Activated naive CD8-positive, alpha-beta T cell treated with anti-CD3 and anti-CD28 coated beads, Interleukin-2, amount 10 ng/mL, durations not matched to agents 7 days and 5 days (primary cell): ENCODE results near the gene TCF7L2. TPM values are rescaled to one million over a fixed set of nuclear protein-coding genes. Genes with fewer than 3 reads are reported as not detected.

Source experiments
- ATAC-seq: fragments of 150-1000 bp; cut with Tn5 transposase; one replicate; pipeline ENCODE4 v1.10.0; 2021; ENCODE audit warnings: low read depth, moderate library complexity
- POLR2A ChIA-PET: fragments of 350-600 bp; sonication (Branson Sonifier 250); formaldehyde crosslinking; loops from one replicate; lab custom pipeline; 2021; ENCODE audit warnings: antibody characterized with exemption; lab: Charles Lee
- DNase-seq: peaks from one replicate; pipeline ENCODE4 v3.0.0; 2021
- H3K27ac Mint-ChIP-seq: one replicate; pipeline ENCODE4 v1.8.0; 2022; ENCODE audit warnings: mild to moderate bottlenecking, mixed read lengths
- H3K27me3 Mint-ChIP-seq: one replicate; pipeline ENCODE4 v1.8.0; 2022; ENCODE audit warnings: mild to moderate bottlenecking, moderate library complexity, mixed read lengths
- H3K36me3 Mint-ChIP-seq: one replicate; pipeline ENCODE4 v1.8.0; 2021; ENCODE audit warnings: mild to moderate bottlenecking, mixed read lengths
- H3K4me1 Mint-ChIP-seq: one replicate; pipeline ENCODE4 v1.8.0; 2021; ENCODE audit warnings: mixed read lengths
- H3K4me3 Mint-ChIP-seq: one replicate; pipeline ENCODE4 v1.8.0; 2022; ENCODE audit warnings: mild to moderate bottlenecking, moderate library complexity, mixed read lengths
- H3K9me3 Mint-ChIP-seq: one replicate; pipeline ENCODE4 v1.8.0; 2021; ENCODE audit warnings: mixed read lengths
- total RNA-seq, 2 experiments: library from RNA; stranded (reverse); gene quantifications; one replicate each; pipeline ENCODE4 v1.2.3, GENCODE V29; 2021

TCF7L2 gene
- total RNA-seq, 2 experiments from 2014 or later = 1.9 to 2.2 TPM

- no peak for ATAC-seq
- Mint-ChIP-seq H3K27ac (no peak overlapping the region), H3K4me1 (peaks cover 2% of the 10 kb centered on the region), H3K4me3 (no peak overlapping the region), H3K36me3 (no peaks in the 10 kb centered on the region), H3K9me3 (no peaks in the 10 kb centered on the region), H3K27me3 (peaks cover 48% of the 10 kb centered on the region)
- no peak for DNase-seq
- POLR2A ChIA-PET = interaction anchor here (0.6 kb wide), 1 partner anchor 259 kb away, joined by 3 read pairs; no protein-coding TSS in a partner anchor
Measured at GRCh38 chr10:113128450-113129070, 178.5 kb downstream of the TCF7L2 start.

GRCh38 chr10:113129117-113129516 lies 179.1 kb downstream of the TCF7L2 start:
- no peak for ATAC-seq
- Mint-ChIP-seq H3K9me3 (no peaks in the 10 kb centered on the region), H3K27me3 (peaks cover 44% of the 10 kb centered on the region), H3K36me3 (no peaks in the 10 kb centered on the region), H3K4me3 (no peak overlapping the region), H3K27ac (no peak overlapping the region), H3K4me1 (peaks cover 2% of the 10 kb centered on the region)
- no peak for DNase-seq
- POLR2A ChIA-PET = no interaction called here

- no peak for ATAC-seq
- Mint-ChIP-seq H3K27ac (no peak overlapping the region), H3K4me1 (peaks cover 2% of the 10 kb centered on the region), H3K36me3 (no peaks in the 10 kb centered on the region), H3K4me3 (no peak overlapping the region), H3K9me3 (no peaks in the 10 kb centered on the region), H3K27me3 (peaks cover 39% of the 10 kb centered on the region)
- POLR2A ChIA-PET = no interaction called here
- DNase-seq = no peak
Measured at GRCh38 chr10:113130014-113130641, 180.1 kb downstream of the TCF7L2 start.

GRCh38 chr10:113131613-113132261 lies 181.7 kb downstream of the TCF7L2 start:
- no peaks in the 10 kb centered on the region for H3K9me3 Mint-ChIP-seq
- H3K4me3 Mint-ChIP-seq = no peak overlapping the region
- DNase-seq (no peak), ATAC-seq (no peak)
- no peak overlapping the region for H3K27ac Mint-ChIP-seq
- peaks cover 26% of the 10 kb centered on the region for H3K27me3 Mint-ChIP-seq
- no peaks in the 10 kb centered on the region for H3K4me1 Mint-ChIP-seq
- POLR2A ChIA-PET = no interaction called here
- no peaks in the 10 kb centered on the region for H3K36me3 Mint-ChIP-seq

- DNase-seq = no peak
- H3K4me3 Mint-ChIP-seq = no peak overlapping the region
- no peak overlapping the region for H3K27ac Mint-ChIP-seq
- no peak for ATAC-seq
- POLR2A ChIA-PET = no interaction called here
- peaks cover 18% of the 10 kb centered on the region for H3K27me3 Mint-ChIP-seq
- no peaks in the 10 kb centered on the region for H3K9me3 Mint-ChIP-seq
- H3K4me1 Mint-ChIP-seq = no peaks in the 10 kb centered on the region
- no peaks in the 10 kb centered on the region for H3K36me3 Mint-ChIP-seq
Measured at GRCh38 chr10:113132591-113133121, 182.6 kb downstream of the TCF7L2 start.

GRCh38 chr10:113133497-113134115 lies 183.6 kb downstream of the TCF7L2 start:
- Mint-ChIP-seq H3K4me3 (no peak overlapping the region), H3K4me1 (no peaks in the 10 kb centered on the region), H3K36me3 (no peaks in the 10 kb centered on the region), H3K9me3 (no peaks in the 10 kb centered on the region), H3K27me3 (peaks cover 8% of the 10 kb centered on the region), H3K27ac (no peak overlapping the region)
- ATAC-seq (no peak), DNase-seq (no peak)
- POLR2A ChIA-PET = no interaction called here

GRCh38 chr10:113135025-113135424 lies 185.0 kb downstream of the TCF7L2 start:
- ATAC-seq (no peak), DNase-seq (no peak)
- POLR2A ChIA-PET = no interaction called here
- no peaks in the 10 kb centered on the region for H3K36me3 Mint-ChIP-seq
- H3K9me3 Mint-ChIP-seq = no peaks in the 10 kb centered on the region
- no peak overlapping the region for H3K4me3 Mint-ChIP-seq
- H3K4me1 Mint-ChIP-seq = no peaks in the 10 kb centered on the region
- no peak overlapping the region for H3K27ac Mint-ChIP-seq
- H3K27me3 Mint-ChIP-seq = no peaks in the 10 kb centered on the region

GRCh38 chr10:113137941-113138685 lies 188.1 kb downstream of the TCF7L2 start:
- POLR2A ChIA-PET = no interaction called here
- DNase-seq (no peak), ATAC-seq (no peak)
- Mint-ChIP-seq H3K27ac (no peak overlapping the region), H3K4me1 (no peaks in the 10 kb centered on the region), H3K27me3 (no peaks in the 10 kb centered on the region), H3K4me3 (no peak overlapping the region), H3K9me3 (no peaks in the 10 kb centered on the region), H3K36me3 (no peaks in the 10 kb centered on the region)

GRCh38 chr10:113138937-113139585 lies 189.0 kb downstream of the TCF7L2 start:
- H3K27ac Mint-ChIP-seq = no peak overlapping the region

GRCh38 chr10:113139699-113140098 lies 189.7 kb downstream of the TCF7L2 start:
- no peaks in the 10 kb centered on the region for H3K36me3 Mint-ChIP-seq
- H3K9me3 Mint-ChIP-seq = no peaks in the 10 kb centered on the region
- no peak overlapping the region for H3K4me3 Mint-ChIP-seq
- no peaks in the 10 kb centered on the region for H3K27me3 Mint-ChIP-seq
- no peak overlapping the region for H3K27ac Mint-ChIP-seq
- no peaks in the 10 kb centered on the region for H3K4me1 Mint-ChIP-seq
- no peak for ATAC-seq
- no peak for DNase-seq
- POLR2A ChIA-PET = no interaction called here

More at GRCh38 chr10:113138937-113139585, 189.0 kb downstream of the TCF7L2 start:
- no peak overlapping the region for H3K4me3 Mint-ChIP-seq
- H3K9me3 Mint-ChIP-seq = no peaks in the 10 kb centered on the region
- no peaks in the 10 kb centered on the region for H3K36me3 Mint-ChIP-seq
- POLR2A ChIA-PET = no interaction called here
- ATAC-seq = no peak
- no peaks in the 10 kb centered on the region for H3K4me1 Mint-ChIP-seq
- no peaks in the 10 kb centered on the region for H3K27me3 Mint-ChIP-seq
- DNase-seq = no peak

- Mint-ChIP-seq H3K4me3 (no peak overlapping the region), H3K9me3 (no peaks in the 10 kb centered on the region), H3K4me1 (no peaks in the 10 kb centered on the region), H3K36me3 (no peaks in the 10 kb centered on the region), H3K27me3 (no peaks in the 10 kb centered on the region), H3K27ac (no peak overlapping the region)
- POLR2A ChIA-PET = no interaction called here
- DNase-seq (no peak), ATAC-seq (no peak)
Measured at GRCh38 chr10:113140143-113141011, 190.3 kb downstream of the TCF7L2 start.
